Measurements from ENCODE around the gene OR4E2.
"Not testable (repeated sequence)": the region's sequence is repeated elsewhere in the genome, so short reads cannot be mapped to it uniquely, and the experiment has no call there.

The OR4E2 gene, protein sequence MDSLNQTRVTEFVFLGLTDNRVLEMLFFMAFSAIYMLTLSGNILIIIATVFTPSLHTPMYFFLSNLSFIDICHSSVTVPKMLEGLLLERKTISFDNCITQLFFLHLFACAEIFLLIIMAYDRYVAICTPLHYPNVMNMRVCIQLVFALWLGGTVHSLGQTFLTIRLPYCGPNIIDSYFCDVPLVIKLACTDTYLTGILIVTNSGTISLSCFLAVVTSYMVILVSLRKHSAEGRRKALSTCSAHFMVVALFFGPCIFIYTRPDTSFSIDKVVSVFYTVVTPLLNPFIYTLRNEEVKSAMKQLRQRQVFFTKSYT

DNA sequence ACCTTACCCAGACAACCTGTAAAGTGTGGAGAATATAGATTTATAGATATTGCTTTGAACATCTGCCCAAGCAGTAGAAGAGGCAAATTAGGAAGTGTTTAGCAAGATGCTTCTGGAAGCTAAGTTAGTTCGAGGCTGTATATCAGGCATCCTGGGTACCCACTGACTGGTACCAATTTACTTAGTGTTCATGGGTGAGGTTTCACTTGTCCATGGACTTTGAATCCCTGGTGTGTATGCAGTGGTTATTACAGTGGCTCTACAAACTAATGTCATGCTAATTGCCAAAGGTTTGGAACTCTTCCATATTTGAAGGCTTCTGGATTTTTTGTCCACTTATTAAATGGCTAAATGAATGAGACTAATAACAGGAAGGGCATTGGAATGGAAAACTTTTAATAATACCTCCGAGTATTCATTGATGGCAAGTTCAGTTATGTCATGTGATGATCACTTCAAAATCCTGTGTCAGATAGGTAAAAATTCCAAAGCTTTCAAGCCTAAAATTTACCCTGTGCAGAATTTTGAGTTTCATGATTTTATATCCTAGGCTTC, at the start of gene OR4E2:
TSS of gene OR4E2 (plus strand) at position 505 of the 555 bp plus-strand sequence. CDS start 11,248 bp downstream, outside the sequence.
- DNase-seq (ENCODE audit: insufficient read length, low spot score), result no peak
- FAIRE-seq, result no peak

DNA sequence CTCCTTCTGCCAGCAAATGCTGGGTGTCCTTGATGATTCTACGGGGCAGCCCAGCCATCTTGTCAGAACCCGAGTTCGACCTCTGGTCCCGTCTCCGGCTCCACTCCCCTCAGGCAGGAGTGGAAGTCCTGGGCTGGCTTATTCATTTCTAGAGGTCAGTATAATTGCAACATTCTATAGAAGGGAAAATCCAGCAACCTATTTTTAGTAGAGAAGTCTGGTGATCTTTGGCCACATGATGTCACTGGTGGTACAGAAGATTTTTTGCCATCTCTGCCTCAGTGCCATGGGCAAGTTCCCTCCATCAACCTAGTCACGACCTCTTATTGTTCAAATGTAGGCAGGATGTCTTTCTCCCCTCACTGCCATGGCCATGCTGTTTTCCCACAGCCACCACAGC, 41.3 kb upstream of the OR4E2 start:
- DNase-seq (ENCODE audit: insufficient read length, low spot score) (no peak), FAIRE-seq (no peak)

DNA sequence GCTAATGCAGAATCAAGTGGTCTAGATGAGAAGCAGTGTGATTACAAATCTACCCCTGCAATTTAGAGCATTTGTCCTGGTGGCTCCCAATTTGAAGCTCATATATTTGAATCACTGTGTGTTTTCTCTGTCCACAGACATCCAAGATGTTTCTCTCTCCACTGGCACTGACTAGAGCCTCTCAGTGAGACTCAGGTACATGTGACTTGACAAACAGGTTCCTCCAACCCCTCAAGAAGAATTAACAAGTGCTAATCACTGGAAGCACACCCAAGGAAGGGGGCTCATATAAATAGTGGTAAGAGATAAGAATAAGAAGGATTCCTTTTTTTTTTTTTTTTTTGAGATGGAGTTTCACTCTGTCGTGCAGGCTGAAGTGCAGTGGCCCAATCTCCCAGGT, 39.4 kb upstream of the OR4E2 start:
- no peak for FAIRE-seq

DNA sequence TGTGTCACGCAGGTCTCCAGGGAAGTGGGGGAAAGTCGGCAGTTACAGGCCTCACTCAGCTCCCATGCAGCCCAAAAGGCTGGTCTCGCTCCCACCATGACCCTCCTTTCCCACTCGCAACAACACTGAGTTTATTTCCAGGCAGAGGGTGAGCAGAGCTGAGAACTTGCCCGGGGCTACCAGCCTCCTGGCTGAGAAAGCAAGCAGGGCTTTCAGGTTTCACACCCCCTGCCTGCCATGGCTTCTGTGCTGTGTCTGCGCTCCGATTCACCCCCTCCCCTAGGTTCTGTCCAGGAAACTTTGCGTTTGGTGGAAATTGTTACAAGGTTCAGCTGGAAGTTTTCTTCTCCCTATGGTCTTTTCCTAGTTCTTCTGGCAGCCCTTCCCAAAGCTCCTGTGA, 36.0 kb upstream of the OR4E2 start:
- DNase-seq (ENCODE audit: insufficient read length, low spot score) (no peak), FAIRE-seq (no peak)

More for the DNA sequence above, 39.4 kb upstream of the OR4E2 start:
- DNase-seq (ENCODE audit: insufficient read length, low spot score), result no peak

DNA sequence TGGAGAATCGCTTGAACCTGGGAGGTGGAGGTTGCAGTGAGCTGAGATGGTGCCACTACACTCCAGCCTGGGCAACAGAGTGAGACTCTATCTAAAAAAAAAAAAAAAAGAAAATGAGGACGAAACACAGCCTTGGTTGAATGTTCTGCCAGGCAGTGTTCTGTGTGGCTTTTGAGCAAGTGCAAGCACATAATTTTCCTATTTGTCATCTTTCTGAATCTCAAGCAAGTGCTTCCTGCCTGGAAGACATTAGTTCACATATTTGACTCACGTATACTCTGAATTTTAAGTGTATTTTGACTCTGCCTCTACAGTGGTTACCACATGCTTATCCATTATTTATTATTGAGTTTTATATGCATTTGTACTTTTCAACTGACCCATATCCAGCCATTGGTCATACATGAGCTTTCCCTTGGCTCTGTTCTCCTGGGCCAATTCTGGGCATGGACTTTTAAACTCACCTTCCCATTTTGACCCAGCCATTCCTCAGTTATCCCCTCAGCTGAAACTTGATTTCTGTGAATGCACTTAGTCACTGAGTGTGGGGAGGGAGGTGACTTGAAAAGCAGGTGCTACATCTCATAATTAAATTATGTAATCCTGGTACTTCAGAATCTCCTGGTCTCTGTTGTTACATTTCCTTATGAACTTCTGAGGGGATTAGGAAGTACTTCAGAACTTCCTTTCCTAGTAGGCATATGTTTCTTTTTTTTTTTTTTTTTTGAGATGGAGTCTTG, 27.0 kb upstream of the OR4E2 start:
- DNase-seq (ENCODE audit: insufficient read length, low spot score) (no peak), FAIRE-seq (no peak)

DNA sequence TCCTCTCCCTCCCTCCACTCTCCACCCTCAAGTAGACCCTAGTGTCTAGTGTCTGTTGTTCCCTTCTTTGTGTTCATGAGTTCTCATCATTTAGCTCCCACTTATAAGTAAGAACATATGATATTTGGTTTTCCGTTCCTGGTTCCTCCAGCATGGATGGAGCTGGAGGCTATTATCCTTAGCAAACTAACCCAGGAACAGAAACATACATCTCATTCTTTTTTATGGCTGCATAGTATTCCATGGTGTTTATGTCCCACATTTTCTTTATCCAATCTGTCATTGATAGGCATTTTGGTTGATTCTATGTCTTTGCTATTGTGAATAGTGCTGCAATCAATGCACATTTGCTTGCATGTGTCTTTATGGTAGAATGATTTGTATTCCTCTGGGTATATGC, 23.1 kb upstream of the OR4E2 start:
- not testable (repeated sequence) for FAIRE-seq; DNase-seq (ENCODE audit: insufficient read length, low spot score)

DNA sequence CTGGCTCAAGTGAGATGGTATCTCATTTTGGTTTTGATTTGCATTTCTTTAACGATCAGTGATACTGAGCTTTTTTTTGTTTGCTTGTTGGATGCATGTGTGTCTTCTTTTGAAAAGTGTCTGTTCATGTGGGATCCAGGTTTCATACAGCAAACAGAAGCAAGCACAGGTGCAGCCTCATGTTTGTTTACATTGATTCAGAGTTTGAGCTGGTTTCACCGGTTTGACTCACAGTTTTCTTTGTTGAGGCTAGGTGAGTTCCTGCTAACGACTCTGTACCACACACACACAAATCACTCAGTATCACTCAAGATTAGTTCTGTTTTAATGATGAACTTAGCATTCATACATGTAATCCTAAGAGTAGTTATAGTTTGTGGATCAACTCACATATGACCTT, 22.6 kb upstream of the OR4E2 start:
- no peak for DNase-seq (ENCODE audit: insufficient read length, low spot score)
- FAIRE-seq, result no peak

DNA sequence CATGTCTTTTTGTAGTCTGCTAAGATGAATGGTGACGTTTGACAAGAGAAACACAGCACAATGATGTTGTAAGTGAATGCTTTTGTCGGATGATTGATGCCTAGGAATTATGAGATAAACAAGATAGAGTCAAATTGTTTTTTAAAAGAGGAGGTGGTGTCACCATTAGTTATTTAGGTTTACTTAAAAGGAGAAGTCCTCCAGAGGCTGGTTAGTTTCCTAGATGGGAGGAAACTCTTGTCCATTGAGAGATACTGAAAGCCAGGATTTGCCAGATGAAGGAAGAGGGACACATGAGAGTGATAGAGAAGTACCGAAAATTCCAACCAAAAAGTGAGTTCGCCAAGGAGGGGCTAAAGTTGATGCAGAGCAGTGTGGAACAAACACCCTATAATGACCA, 18.8 kb upstream of the OR4E2 start, which contains the start of gene OR10G2:
TSS of gene OR10G2 (minus strand) at position 101 of the 400 bp plus-strand sequence. CDS start at position 3, 98 bp downstream.
- DNase-seq (ENCODE audit: insufficient read length, low spot score) (no peak), FAIRE-seq (no peak)

DNA sequence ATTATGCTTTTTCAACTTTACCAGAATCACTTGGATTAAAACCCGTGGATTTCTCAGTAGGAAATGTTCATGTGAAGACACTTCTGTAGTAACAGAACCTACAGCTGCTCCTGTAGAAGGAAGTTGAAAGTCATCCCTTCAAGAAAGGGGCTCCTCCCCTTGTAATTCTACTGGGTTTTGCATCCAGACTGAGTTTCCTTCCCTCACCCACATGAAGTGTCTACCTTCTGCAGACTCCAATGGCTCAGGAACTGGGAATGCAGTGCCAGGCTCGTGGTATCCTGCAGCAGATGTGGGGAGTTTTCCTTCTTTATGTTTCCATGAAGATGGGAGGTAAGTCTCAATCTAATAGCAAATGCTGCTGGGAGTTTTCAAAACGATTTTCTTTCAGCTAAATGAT, 11.0 kb upstream of the OR4E2 start:
- FAIRE-seq, result no peak
- no peak for DNase-seq (ENCODE audit: insufficient read length, low spot score)

DNA sequence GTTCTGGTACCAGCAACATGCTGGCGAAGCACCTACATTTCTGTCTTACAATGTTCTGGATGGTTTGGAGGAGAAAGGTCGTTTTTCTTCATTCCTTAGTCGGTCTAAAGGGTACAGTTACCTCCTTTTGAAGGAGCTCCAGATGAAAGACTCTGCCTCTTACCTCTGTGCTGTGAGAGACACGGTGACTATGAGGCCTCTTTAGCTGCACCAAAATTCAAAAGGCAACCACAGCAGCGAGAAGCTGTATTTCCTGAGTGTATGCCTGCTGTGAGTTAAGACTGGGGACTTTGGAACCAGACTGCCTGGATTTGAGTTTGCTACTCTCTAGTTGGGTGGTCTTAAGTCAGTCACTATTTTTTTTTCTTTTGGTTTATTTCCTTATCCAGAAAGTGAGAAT, 10.2 kb upstream of the OR4E2 start:
- DNase-seq (ENCODE audit: insufficient read length, low spot score), result no peak
- FAIRE-seq, result no peak

DNA sequence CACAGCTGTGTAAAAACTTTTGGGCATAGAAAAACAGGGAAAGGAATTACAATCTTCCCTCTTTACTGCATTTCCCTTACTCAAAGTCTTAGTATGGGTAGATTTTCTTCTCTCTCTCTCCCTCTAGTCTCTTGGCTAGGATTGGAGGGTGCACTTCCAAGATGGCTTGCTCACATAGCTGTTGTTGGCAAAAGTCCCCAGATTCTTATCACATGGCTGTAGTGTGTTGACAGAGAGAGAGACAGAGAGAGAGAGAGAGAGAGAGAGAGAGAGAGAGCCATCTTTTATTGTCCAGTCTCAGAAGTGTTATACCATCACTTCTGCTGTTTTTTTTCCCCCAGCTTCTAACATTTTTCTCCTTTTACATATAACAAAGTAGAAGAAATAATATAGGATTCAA, 6.3 kb upstream of the OR4E2 start:
- no peak for FAIRE-seq
- no peak for DNase-seq (ENCODE audit: insufficient read length, low spot score)

DNA sequence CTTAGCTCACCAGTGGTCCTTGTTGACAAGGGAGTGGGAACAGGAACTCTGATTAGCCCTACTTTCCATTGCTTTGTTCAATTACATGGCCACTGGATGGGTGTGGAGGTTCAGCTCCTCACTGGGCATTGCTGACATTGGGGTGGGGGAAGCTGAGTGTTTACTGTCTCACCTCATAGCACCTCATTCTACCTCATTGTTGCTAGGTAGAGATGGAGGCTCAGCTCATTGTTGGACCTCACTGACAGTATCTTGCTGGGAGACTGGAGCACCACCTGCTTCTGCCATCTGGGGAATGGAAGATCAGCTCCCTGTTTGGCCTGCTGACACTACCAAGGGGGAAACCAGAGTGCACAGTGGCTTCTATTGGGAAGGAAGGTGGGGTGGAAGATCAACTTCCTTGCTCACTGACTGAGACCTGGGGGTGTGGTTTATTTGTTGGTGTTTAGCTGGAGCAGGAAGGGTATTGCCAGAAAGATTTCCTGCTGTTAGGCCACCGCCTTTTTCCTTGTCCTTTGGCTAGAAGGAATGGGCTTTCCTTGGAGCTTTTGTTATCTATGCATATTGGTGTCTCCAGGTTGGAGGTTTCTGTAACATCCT, 1.3 kb upstream of the OR4E2 start:
- no peak for FAIRE-seq
- DNase-seq (ENCODE audit: insufficient read length, low spot score), result no peak

DNA sequence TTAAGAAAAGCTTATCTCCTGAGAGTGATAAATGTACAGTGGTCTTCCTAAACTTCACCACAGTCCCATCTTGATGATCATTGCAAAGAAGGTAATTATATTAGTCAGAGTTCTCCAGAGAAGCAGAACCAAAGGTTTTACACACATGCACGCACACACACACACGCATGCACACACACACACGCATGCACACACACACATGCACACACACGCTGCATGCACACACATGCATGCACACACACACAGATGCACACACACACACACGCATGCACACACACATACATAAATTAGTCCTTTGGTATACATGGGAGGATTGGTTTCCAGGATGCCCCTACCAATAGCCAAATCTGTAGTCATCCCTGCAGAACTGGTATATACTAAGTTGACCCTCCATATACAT, 580 bp downstream of the OR4E2 start:
- DNase-seq (ENCODE audit: insufficient read length, low spot score) (no peak), FAIRE-seq (no peak)

DNA sequence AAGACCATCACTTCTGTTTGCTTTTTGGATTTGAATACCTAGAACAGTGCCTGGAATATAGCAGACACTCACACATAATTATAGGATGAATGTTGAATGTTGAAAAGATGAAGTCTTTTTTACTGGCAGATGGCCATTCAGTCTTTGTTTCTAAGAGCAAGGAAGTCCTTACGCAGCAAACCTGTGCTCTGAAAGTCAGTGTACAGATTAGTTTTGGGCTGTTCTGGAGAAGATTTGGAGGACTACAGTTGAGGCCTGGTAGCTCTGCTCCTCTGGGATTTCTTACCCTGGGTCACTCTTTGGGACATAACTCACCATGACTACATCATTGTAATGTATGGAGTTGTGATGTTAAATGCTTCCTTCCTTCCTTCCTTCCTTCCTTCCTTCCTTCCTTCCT, 3.3 kb downstream of the OR4E2 start:
- FAIRE-seq, result no peak

DNA sequence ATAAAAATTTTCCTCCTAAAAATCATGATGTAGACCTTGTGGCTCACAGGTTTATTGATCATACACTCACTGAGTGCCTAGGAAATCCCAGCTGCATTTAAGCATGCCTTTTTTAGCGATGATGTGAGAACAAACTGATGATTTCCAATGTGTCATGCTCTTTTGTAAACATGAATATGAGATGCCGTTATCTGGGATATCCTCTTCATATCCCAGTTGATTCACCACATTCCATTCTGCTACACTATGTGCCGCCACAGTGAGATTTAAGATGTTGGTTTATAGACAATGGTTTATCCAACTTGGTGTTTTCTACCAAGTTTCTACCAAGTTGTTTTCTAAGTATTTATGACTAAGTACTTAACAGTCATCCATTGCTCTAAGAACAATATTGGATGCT, 14.7 kb downstream of the OR4E2 start:
- FAIRE-seq, result no peak

More for the DNA sequence above, 3.3 kb downstream of the OR4E2 start:
- DNase-seq (ENCODE audit: insufficient read length, low spot score), result no peak

DNA sequence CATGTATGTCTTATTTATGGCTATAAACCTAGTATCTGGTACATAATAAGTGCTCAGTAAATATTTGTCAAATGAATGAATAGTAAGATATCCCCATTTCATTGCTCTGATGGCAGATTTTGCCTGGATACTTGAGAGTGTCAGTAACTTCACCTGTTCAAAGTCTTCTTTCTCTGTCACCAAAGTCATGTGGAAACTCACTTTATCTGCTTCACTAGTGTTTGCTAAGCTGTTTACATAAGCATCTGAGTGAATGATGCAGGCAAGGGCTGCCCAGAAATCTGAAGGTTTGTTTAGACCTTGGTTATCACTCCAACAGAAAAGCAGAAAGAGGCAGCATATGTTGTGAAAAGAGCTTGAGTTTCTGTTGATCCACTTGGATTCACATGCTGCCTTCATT, 15.6 kb downstream of the OR4E2 start:
- FAIRE-seq (no peak), DNase-seq (ENCODE audit: insufficient read length, low spot score) (no peak)

More for the DNA sequence above, 14.7 kb downstream of the OR4E2 start:
- no peak for DNase-seq (ENCODE audit: insufficient read length, low spot score)

DNA sequence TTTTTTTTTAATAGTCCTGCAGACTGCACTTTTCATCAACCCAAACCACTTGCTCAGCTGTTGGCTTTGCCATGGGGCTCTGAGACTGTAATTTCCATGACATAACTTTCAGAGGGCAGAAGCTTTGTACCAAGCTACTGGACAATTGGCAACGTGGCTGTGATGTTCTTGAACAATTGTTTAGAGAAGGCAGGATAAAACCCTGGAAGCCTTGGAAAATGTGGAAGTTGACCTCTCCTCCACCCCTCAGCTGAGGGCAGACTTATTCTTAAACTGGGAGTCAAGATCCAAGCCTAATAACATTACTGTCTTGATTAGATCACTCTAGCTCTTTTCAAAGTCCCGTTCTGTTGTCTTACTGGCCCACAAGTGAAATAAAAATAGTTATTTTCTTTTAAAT, 17.7 kb downstream of the OR4E2 start:
- no peak for FAIRE-seq
- DNase-seq (ENCODE audit: insufficient read length, low spot score), result no peak

DNA sequence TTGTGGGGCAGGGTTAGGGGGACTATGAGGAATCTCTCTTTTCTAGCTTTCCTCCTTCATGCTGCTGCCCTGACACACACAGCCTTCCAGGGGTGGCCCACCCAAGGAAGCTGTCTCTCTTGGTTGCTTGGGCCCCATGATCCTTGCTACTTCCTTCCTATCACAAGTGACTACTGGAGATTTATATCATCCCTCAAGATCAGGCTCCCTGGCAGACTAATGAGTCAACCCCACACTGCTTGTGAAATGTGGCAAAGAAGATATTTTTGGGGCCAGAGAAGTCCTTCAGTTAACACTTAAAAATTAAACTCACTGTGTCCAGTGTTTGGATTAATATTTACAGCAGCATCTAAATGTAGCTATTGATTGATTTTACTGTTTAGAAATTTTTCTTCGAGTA, 18.5 kb downstream of the OR4E2 start:
- FAIRE-seq (no peak), DNase-seq (ENCODE audit: insufficient read length, low spot score) (no peak)

DNA sequence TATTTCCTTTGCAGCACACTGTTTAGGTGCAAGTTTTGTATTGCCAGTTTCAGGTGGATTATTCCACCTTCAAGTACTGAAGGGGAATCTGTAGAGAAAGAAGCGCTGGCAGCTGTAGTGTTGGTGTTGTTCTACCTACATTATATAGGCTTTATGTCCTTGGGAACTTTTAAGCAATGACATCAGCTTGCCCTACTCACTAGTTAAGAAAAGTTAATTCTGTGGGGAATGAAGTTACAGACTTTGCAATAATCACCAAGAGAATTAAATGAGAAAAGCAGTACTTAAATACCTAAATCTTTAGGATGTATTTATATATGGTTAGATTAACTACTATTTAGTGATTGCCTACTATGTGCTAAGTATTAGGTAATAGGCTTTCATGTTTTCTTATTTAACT, 20.1 kb downstream of the OR4E2 start, which contains the start of gene OR4E1:
TSS of gene OR4E1 (minus strand) at position 101 of the 400 bp plus-strand sequence. CDS start 2,883 bp downstream, outside the sequence.
- no peak for FAIRE-seq

DNA sequence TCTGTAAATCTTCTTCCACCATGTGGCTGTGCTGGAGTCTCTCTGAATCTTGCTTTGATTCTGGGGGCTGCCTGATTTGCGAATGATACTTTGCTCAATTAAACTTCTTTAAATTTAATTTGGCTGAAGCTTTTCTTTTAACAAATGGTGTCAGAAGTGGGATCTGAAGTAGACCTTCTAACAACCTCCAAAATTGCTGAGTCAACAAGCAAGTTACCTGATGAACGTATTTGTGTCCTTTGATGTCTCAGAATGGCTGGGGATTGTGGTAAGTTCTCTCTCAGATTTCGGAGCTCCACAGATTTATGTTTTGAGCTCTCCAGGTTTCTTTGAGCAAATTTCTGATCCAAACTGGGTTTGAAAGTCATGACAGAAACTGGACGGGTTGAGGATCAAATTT, 21.9 kb downstream of the OR4E2 start:
- no peak for DNase-seq (ENCODE audit: insufficient read length, low spot score)
- FAIRE-seq, result no peak

More for the DNA sequence above, 20.1 kb downstream of the OR4E2 start, which contains the start of gene OR4E1:
- no peak for DNase-seq (ENCODE audit: insufficient read length, low spot score)

DNA sequence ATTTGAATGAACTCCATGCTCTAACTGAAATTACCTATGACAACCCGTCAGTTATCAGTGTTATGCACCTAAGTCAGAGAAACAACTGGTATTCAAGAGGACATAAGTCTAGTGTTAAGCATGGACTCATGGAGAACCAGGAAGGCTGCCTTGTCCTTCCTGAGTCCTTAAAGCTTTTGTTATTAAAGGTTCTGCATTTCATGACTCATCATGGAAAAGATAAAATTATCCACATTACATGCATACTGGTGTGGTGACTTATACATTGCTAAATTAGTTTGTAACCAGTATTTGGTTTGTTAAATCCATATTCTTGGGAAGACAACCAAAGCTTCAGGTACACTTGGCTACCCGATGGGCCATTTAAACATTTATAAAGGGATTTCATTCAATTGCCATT, 26.4 kb downstream of the OR4E2 start:
- FAIRE-seq, result no peak

More for the DNA sequence above, 26.4 kb downstream of the OR4E2 start:
- no peak for DNase-seq (ENCODE audit: insufficient read length, low spot score)

Data from GM19239 (cell line).